ENCODE results near the gene KCTD2.
"Not testable (repeated sequence)": the region's sequence is repeated elsewhere in the genome, so short reads cannot be mapped to it uniquely, and the experiment has no call there.

KCTD2 gene, protein sequence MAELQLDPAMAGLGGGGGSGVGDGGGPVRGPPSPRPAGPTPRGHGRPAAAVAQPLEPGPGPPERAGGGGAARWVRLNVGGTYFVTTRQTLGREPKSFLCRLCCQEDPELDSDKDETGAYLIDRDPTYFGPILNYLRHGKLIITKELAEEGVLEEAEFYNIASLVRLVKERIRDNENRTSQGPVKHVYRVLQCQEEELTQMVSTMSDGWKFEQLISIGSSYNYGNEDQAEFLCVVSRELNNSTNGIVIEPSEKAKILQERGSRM

DNA sequence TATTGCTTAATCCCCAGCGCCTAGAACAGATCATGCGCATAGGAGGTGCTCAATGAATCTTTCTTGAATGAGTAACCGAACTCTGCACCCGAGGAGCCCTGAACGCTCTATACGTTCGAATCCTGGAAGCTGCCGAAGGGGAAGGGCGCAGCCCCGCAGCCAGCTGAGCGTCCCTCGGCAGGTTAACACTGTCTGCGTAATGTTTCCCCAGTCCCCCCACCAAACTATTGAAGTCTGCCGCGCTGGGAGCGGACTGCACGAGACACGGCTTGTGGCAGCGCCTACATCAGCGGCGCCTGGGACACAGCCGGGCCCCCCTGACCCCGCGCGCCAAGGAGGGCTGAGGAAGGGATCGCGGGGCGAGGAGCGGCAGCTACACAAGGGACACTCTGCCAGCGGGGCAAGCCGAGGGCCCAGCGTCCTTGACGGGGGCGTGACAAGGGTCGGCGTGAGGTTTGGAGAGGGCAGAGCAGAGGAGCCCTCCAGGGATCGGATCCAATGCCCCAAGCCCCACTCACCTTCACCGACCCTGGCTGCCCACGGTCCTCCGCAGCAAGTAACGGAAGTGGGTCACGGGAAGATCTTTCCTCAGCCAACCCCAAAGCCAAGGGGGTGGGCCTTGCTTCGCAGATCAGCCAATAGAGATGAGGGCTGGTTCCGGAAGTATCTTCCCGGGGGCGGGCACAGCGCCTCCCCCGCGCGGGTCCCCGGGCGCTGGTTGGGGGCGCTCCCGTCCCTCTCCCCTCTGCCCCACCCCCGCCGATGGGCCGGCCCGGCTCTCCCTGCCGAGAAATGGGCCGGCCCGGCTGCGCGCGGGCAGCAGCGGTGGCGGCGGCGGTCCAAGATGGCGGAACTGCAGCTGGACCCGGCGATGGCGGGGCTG lies at the start of gene KCTD2, which contains the start of gene ATP5PD:
KCTD2 (plus strand) TSS at position 819 of the 883 bp plus-strand sequence; CDS start at position 845, 26 bp downstream.
ATP5PD (minus strand) TSS at position 563 of the 883 bp plus-strand sequence. CDS start 4,319 bp downstream, outside the sequence.
- peak; percentile 84 to 95 for DNase-seq

DNA sequence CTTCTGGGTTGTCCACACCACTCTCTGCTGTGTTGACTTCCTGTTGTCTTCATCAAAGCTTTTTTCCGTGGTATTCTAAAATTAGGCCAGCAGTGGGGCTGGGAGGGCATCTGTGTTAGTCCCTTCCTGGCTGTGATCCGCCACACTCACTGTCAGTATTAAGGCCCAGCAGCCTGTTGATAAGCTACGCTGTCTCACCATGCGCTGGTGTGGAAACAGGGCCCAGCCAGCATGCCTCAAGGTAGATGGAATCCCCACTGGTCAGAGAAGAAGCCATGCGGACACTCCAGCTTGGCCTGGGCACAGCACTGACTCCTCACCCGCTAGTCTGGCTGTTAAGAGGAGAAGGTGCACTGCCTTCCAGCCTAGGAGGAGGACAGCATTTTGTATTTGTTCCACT lies 48.2 kb upstream of the KCTD2 start:
- peak; percentile 28 to 43 for DNase-seq

DNA sequence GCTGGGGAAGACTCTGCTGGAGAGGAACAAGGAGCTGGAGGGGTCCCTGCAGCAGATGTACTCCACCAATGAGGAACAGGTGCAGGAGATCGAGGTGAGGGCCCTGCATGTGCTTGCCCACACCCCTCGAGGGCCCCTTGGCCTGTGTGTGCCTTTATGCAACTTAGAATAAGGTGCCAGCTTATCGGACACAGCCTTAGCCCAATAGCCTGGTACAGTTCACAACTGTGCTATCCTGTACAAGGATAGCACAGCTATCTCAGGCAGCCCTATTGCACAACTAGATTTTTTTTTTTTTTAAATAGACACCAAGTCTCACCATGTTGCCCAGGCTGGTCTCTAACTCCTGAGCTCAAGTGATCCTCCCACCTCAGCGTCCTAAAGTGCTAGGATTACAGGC lies 47.5 kb upstream of the KCTD2 start:
- no peak for DNase-seq

DNA sequence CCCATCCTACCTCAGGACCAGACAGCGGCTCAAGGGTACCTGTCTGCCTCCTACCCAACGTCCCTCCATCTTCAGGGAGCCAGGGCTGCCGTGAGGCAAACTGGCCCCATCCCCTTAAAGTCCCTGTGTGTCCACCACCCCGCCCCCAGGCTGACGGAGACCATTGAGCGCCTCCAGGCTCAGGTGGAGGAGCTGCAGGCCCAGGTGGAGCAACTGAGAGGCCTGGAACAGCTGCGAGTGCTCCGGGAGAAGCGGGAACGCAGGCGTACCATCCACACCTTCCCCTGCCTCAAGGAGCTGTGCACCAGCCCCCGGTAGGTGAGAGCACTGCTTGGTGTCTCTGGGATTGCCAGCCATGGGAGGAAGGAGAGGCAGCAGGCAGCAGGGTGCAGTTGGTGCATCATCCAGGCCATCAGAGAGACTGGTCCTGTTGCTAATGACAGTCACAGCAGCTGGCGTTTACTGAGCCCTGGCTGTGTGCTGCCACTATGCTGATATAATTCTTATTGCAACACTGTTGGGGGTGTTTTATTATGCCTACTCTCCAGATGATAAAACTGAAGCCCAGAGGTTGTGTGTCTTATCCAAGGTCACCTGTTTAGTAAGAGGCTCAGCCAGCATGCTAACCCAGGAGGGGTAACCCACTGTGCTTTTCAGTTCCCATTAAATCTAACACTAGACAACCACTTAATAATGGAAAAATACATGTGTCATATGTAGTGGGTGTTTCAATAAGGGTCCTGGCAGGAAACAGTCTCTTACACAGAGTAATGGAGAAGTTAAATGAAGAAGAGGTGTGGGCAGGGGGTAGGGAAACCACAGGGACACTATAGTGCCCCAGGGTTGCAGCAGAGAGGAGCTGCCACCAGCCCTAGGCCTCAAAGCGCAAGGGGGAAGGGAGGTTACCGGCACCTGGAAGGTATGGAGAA lies 44.8 kb upstream of the KCTD2 start:
- no peak for DNase-seq

DNA sequence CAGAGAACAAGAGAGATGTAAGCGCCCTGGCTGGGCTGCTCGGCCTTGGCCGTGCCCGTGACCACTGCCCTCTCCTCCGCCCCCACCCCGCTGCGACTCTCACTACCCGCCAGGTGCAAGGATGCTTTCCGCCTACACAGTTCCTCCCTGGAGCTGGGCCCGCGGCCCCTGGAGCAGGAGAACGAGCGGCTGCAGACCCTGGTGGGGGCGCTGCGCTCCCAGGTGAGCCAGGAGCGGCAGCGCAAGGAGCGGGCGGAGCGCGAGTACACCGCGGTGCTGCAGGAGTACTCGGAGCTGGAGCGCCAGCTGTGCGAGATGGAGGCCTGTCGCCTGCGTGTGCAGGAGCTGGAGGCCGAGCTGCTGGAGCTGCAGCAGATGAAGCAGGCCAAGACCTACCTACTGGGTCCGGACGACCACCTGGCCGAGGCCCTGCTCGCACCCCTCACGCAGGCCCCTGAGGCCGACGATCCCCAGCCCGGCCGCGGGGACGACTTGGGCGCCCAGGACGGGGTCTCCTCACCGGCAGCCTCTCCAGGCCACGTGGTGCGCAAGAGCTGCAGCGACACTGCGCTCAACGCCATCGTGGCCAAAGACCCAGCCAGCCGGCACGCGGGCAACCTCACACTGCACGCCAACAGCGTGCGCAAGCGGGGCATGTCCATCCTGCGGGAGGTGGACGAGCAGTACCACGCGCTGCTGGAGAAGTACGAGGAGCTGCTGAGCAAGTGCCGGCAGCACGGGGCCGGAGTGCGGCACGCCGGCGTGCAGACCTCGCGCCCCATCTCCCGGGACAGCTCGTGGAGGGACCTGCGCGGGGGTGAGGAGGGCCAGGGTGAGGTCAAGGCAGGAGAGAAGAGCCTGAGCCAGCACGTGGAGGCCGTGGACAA lies 43.7 kb upstream of the KCTD2 start:
- DNase-seq: no peak

DNA sequence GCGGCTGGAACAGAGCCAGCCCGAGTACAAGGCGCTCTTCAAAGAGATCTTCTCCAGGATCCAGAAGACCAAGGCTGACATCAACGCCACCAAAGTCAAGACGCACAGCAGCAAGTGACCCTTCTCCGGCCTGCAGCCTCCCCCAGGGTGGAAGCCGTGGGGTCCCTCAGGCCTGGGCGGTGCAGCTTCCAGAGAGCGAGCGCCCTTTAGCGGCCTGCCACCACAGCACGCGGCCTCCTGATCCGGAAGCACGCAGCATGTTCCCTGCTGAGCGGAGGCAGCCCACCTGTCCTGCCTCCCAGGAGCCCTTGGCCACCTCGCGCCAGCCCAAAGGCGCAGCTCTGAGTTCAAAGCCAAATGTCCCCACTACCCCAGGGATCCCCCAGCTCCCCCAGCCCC lies 43.1 kb upstream of the KCTD2 start:
- no peak for DNase-seq

DNA sequence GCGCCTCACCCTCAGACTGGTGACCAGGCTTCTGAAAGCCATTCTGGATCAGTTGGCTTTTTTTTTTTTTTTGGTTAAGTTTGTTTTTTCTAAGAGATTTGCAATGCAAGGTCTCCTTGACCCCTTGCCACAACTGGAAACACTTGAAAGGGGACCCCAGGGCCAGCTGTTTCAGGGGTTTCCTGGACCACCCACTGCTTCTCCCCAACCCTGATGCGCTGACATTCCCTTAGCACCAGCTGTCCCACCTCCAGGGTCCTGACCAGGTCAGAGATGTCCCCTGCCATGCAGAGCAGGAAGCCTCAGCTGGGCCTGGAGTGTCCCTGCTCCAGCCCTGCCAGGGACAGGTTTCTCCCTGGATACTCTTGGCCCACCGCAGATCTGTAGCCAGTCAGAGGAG lies 42.7 kb upstream of the KCTD2 start:
- no peak for DNase-seq

DNA sequence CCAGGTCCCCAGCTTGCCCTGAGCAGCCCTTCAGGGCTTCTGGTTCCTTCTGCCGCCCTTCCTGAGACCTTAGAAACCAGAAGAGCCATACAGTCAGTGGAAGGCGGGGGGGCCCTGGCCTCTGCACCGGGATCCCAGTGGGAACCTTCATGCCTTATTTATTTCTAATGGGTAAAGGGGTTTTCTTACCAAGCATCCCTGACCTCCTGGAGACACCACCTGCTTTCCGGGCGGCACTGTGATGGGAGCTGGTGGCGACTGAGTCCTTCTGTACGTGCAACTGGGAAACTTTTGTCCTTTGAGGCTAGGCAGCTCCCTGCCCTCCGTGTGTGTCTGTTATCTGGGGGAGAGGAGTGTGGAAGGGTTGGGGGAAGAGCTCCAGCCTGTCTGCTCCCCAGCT lies 41.7 kb upstream of the KCTD2 start:
- DNase-seq: no peak

DNA sequence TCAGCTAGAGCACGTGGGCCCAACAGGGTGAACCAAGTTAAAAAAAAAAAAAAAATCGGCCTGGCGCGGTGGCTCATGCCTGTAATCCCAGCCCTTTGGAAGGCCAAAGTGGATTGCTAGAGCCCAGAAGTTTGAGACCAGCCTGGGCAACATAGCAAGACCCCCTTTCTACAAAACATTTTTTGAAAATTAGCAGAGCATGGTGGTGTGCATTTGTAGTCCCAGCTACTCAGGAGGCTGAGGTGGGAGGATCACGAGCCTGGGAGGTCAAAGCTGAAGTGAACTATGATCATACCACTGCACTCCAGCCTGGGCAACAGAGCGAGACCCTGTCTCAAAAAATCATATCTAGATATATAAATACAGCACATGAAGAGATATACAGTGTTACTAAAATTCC lies 40.9 kb upstream of the KCTD2 start:
- not testable (repeated sequence) for DNase-seq

DNA sequence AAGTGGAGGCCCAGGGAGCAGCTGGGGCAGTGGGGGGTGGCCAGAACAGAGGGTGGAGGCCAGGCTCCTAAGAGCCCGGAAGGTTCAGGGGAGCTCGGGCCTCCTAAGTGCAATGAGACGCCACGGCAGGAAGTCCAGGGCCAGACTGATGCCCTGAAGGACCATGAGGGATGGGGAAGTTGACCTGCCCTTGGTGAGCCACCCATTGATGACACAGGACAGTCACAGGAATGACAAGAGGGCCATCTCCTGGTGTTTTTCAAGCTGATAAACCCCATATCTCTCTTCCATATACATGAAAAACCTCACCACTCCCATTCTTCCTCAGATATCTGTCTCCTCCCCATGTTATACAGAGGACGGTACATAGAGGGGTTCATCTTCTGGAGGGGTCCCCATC lies 40.4 kb upstream of the KCTD2 start:
- DNase-seq: no peak

DNA sequence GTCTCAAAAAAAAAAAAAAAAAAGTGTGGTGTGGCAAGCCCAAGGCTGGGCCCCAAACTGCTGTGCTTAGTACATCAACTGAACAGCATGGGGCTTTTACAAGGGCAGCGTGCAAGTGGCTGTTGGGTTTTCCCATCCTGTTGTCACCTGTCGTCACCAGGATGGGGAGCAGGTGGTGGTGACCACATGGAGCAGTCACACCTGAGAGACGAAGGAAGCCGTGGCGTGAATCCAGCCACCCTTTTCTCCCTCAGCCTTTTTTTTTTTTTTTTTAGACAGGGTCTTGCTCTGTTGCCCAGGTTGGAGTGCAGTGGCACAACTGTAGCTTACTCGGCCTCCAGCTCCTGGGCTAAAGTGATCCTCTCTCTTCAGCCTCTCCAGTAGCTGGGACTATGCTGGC lies 38.7 kb upstream of the KCTD2 start:
- DNase-seq: peak in 1 of 2 experiments; percentile 19

DNA sequence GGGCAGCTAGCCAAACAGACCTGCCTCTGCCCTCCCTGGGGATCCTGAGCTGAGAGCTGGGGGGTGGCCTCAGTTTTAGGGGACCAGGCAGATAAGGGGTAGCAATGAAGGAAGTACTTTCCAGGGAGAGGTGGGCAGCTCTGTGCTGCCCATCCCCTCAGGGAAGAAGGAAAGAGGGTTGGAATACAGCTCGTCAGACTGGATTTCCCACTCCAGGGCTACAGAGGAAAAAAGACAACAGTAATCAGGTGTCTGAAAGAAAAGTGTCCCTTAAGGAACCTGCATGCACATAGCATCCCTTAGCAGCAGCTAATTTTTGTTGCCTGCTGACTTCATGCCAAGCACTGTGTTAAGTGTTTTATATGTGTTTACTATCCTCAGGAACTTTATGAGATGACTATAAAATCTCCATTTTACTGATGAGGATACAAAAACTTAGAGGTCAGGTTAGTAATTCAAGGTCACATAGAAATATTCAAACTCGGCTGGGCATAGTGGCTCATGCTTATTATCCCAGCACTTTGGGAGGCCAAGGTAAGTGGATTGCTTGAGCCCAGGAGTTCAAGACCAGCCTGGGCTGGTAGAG lies 37.8 kb upstream of the KCTD2 start:
- no peak for DNase-seq

DNA sequence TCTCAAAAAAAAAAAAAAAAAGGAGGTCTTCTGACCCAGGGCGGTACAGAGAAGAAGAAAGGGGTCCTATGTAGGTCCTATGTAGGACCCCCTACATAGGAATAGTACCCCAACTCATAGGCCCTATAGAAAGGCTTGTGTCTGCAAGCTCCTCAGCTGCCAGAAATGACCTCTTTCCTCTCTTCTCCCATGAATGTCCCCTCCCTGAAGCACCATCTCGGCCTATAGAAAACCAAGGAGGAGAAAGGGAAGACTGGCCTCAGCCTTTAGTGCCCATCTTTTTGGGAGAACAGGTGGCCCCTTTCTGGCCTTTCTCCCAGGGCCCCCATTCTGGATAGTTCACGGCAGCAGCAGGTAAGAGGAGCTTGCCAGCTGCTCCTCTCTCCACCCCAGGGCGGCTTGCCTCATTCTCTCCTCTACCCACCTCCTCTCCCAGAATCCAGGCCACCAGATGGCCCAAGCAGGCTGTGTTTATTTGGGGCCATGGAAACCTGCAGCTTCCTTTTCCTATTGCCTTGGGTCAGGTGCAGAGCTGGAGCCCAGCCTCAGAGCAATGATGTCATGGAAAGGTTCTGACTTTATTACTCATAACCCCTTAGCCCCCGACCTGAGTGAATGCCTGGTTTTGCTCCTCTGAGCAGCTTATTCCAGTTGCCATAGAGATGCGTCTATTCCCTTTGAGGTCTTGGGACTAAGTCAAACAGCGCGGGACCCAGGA lies 36.2 kb upstream of the KCTD2 start:
- DNase-seq: peak; percentile 95 to 98

DNA sequence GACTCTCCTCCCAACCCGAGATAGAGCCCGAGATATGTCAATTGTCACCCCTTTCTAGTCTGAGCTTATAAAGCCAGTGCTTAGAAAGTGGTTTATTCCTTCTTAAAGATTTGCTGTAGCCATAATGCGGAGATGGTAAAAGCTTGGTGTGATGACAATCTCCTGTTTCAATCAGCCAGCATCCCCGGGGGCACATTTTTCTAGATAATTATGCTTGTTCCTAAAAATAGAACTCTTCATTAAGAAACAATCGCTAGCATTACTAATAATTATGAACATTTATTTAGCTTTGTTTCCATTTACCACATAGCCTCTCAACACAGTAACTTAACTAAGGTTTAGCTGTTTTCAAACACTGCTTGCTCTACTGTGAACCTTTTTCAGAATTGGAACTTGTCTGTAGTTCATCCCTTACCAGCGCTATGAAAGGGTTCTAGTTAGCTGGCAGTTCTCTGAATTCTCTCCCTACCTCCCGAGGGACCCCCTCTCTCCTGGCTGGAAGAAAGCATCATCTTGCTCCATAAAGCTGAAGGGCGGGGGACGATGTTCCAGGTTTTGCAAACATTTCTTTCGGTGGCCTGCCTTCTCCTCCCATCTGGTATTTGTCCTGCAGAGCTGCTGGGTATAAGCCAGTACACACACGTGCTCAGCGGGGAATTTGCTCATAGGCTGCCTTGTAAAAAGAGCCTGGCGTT lies 35.5 kb upstream of the KCTD2 start:
- DNase-seq: peak; percentile 73 to 76

DNA sequence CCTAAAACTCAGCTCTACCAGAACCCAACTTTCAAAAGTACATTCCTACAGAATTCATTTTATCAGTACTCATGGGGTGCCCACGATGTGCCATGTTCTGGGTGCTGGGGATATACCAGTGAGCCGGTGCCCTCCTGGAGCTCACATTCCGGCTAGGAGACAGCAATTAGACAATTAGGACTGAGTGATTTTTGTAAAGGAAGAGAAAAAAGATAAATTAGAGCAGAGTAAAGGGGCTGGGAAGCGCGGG lies 35.0 kb upstream of the KCTD2 start:
- no peak for DNase-seq

DNA sequence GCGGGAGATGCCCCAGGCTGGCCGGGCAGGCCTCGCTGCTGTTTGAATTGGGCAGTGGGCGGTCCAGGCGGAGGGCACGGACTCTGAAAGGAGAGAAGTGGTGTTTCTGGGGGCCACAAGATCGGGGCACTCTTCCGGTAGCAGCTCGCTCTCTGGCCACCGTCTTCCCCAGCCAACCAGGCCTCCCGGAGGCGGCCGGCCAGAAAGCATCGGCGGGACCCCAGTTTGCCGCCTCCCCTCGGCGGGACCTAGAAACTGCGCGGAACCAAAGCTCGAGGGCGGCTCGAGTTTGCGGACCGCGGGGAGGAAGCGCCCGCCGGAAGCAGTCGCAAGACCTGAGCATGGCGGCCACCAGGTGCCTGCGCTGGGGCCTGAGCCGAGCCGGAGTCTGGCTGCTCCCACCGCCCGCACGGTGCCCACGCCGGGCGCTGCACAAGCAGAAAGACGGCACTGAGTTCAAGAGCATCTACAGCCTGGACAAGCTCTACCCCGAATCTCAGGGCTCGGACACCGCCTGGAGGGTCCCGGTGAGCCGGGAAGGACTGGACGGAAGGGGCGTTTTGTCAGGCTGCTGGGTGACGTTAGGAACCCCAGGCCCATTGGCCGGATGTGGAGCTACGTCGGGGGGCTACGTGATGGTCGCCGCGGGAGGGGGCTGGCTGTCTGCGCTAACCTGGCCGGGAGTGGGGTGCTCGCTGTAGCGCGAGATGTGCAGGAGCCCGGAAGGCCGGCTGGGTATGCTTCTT lies 34.5 kb upstream of the KCTD2 start, which contains the start of gene MRPL58:
MRPL58 (plus strand) TSS at position 325 of the 746 bp plus-strand sequence; CDS start at position 342, 17 bp downstream.
- DNase-seq: peak in 1 of 2 experiments; percentile 34

DNA sequence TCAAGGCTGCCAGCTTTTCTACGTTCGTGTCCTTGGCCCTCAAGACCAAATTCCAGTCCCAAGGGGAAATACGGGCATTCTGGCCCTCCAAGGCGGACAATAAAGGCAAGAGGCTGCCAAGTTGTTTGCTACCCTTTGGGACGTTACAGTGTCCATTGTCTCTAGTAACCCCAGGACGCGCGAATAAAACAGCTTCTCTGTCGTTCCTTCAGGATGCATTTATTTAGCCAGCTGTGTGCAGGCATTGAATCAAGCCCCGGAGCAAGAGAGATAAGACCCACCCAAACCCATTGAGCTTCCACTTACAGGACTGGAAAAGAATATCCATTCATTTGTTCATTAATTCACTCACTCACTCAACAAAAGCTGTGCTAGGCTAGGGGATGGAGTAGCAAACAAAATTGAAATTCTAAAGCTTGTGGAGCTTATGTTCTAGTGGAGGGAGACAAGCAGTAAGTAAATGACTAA lies 33.9 kb upstream of the KCTD2 start:
- no peak for DNase-seq

DNA sequence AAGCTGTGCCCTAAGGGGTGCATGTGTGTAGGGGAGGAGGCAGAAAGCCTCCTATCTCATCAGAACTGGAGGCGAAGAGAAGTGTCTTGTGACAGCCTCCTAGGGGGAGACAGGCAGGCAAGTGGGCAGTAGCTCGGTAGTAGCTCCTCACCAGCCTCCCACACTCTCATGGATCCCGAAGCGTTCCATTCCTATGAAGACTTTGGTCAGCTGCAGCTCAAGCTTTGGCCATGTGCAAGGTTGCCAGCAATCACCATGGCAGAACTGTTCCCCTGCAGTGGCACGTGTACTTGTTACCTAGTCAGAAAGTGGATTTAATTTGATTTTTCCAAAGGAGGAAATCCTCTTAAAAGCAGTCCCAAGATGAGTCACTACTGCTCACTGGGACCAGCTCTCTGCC lies 27.9 kb upstream of the KCTD2 start:
- DNase-seq: no peak

DNA sequence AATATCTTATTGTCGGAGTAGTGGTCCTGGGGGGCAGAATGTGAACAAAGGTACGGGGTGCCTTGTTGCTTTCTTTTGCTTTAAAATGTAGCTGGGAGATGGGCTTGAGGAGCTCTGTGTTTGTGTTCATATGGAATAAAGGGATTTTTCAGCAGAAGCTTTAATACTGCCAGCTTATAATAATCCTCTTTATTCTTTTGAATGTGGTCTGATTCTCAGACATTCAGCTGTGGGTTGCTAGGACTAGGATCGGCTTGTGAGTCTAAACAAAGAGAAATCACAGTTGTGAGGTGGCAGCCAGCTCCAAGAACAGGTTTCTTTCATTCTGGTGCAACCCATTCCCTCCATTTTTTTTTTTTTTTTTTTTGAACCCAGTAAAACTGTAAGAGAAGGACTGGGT lies 27.3 kb upstream of the KCTD2 start:
- no peak for DNase-seq

Measured in cerebellar nuclear complex (tissue), 1 donor.